Sigmoid colon (tissue), 4 donors: ENCODE data around the gene C18orf32.

Experiments used
- POLR2AphosphoS5 ChIP-seq, 4 donors: sonication (generic); formaldehyde crosslinking; IDR thresholded peaks; one replicate each; pipeline ENCODE4 v1.6.1; 2017; ENCODE audit warnings: antibody characterized with exemption in 4 of 4
- TF ChIP-seq, protein P1 (sequence below), 4 experiments: fragments of 450-650 bp in 3 of 4; fragments of 200-600 bp in 1 of 4; IDR thresholded peaks; one replicate each; pipeline ENCODE4 v1.5.1; 2016 to 2019; ENCODE audit warnings: antibody characterized with exemption in 4 of 4, mild to moderate bottlenecking in 3 of 4, moderate library complexity in 2 of 4

DNA sequence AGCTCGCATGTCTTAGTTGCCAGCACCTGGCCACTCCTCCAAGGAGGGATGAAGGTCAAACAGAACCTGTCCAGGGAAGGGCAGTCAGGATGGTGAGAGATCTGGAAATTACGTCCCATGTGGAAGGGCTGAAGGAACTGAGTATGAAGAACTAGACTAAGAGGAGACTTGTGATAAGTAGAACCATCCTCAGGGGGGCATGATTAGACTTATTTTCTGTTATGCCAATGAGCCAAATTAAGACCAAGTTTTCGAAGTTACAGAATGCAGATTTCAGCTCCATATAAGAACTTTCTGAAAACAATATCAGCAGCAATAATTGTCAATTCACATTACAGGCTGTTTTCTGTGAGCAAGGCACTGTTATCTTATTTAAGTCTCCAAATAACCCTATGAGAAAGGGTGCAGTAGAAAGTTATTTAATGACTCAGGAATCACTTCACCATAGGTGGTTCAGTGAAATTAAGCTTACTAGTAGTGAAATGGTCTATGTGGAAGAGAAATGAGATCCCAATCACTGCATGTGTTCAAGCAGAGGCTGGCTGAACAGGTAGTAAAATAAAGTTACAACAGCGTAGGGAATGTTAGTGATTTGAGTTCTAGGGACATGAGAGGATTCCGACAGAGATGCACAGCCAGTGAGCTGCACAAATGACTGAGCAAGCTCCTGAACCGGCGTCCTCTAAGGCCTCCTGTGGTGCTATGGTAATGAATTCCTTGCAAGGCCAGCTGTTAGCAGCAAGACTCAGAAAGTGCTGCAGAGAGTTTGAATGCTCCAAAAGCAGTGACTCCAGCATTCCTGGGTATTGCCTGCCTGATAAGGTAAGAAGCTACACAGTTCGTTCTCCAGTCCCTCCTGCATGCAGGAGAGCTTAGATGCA is 22.1 kb downstream of the C18orf32 start:
- TF ChIP-seq, protein P1, sequence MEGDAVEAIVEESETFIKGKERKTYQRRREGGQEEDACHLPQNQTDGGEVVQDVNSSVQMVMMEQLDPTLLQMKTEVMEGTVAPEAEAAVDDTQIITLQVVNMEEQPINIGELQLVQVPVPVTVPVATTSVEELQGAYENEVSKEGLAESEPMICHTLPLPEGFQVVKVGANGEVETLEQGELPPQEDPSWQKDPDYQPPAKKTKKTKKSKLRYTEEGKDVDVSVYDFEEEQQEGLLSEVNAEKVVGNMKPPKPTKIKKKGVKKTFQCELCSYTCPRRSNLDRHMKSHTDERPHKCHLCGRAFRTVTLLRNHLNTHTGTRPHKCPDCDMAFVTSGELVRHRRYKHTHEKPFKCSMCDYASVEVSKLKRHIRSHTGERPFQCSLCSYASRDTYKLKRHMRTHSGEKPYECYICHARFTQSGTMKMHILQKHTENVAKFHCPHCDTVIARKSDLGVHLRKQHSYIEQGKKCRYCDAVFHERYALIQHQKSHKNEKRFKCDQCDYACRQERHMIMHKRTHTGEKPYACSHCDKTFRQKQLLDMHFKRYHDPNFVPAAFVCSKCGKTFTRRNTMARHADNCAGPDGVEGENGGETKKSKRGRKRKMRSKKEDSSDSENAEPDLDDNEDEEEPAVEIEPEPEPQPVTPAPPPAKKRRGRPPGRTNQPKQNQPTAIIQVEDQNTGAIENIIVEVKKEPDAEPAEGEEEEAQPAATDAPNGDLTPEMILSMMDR (IDR thresholded peaks at IDR 0.05) = no peak
- no peak for TF ChIP-seq POLR2AphosphoS5 (IDR thresholded peaks at IDR 0.05)
